Activated CD8-positive, alpha-beta T cell treated with anti-CD3 and anti-CD28 coated beads for 36 hours (primary cell): ENCODE measurements around the gene TRMT61A. TPM values are rescaled to one million over a fixed set of nuclear protein-coding genes. Genes with fewer than 3 reads are reported as not detected.
"Not testable (repeated sequence)": the region's sequence is repeated elsewhere in the genome, so short reads cannot be mapped to it uniquely, and the experiment has no call there.

ENCODE experiments used
- ATAC-seq: fragments of 200-7000 bp; cut with Tn5 transposase; one replicate; pipeline ENCODE4 v1.10.0; 2021; ENCODE audit warnings: mild to moderate bottlenecking, moderate library complexity
- CTCF ChIA-PET: fragments of 350-600 bp; sonication (Branson Sonifier 250); formaldehyde crosslinking; loops from one replicate; lab custom pipeline; 2021; ENCODE audit warnings: antibody characterized with exemption; lab: Charles Lee
- POLR2A ChIA-PET: fragments of 350-600 bp; sonication (Branson Sonifier 250); formaldehyde crosslinking; loops from one replicate; lab custom pipeline; 2021; ENCODE audit warnings: antibody characterized with exemption; lab: Charles Lee
- DNase-seq: peaks from one replicate; pipeline ENCODE4 v3.0.0-alpha.2; 2020
- H3K27ac Mint-ChIP-seq: one replicate; pipeline ENCODE4 v1.8.0; 2021; ENCODE audit warnings: mild to moderate bottlenecking, mixed read lengths
- H3K27me3 Mint-ChIP-seq: one replicate; pipeline ENCODE4 v1.8.0; 2021; ENCODE audit warnings: mixed read lengths
- H3K36me3 Mint-ChIP-seq: one replicate; pipeline ENCODE4 v1.8.0; 2021; ENCODE audit warnings: low read depth, mixed read lengths
- H3K4me1 Mint-ChIP-seq: one replicate; pipeline ENCODE4 v1.8.0; 2021; ENCODE audit warnings: low read depth, mixed read lengths
- H3K4me3 Mint-ChIP-seq: one replicate; pipeline ENCODE4 v1.8.0; 2021; ENCODE audit warnings: mild to moderate bottlenecking, moderate library complexity, mixed read lengths
- H3K9me3 Mint-ChIP-seq: one replicate; pipeline ENCODE4 v1.8.0; 2021; ENCODE audit warnings: mixed read lengths
- intact Hi-C: fragments of 100-400 bp; cut with micrococcal nuclease; formaldehyde crosslinking; loops from one replicate; pipeline ENCODE4 v1.10.0; 2022
- total RNA-seq, 2 experiments: library from RNA; stranded (reverse); gene quantifications; one replicate each; pipeline ENCODE4 v1.2.3, GENCODE V29; 2021
- TF ChIP-seq, protein P1 (sequence below): fragments of 200-600 bp; IDR thresholded peaks from one replicate; pipeline ENCODE4 v1.8.0; 2022; ENCODE audit warnings: antibody characterized with exemption, mild to moderate bottlenecking

TRMT61A gene
- total RNA-seq, 2 experiments from 2014 or later = 9.9 TPM

- Mint-ChIP-seq H3K27ac (no peak within 1 kb of the TSS), H3K36me3 (no peaks in the 10 kb centered on the region), H3K4me1 (peaks cover 17% of the 10 kb centered on the region), H3K27me3 (peaks cover 12% of the 10 kb centered on the region), H3K9me3 (no peaks in the 10 kb centered on the region), H3K4me3 (peak within 1 kb of the TSS; percentile 37)
- CTCF ChIA-PET = interaction anchor here (1.2 kb wide), 2 partner anchors 23 to 378 kb away, joined by 3 read pairs; no protein-coding TSS in a partner anchor
- POLR2A ChIA-PET = interaction anchor here (1.1 to 1.5 kb wide), 2 partner anchors 12 to 38 kb away, joined by 3 read pairs; no protein-coding TSS in a partner anchor
- intact Hi-C loops = no loop called here
- DNase-seq = peak; percentile 35
- no peak for ATAC-seq
- TF ChIP-seq, protein P1, sequence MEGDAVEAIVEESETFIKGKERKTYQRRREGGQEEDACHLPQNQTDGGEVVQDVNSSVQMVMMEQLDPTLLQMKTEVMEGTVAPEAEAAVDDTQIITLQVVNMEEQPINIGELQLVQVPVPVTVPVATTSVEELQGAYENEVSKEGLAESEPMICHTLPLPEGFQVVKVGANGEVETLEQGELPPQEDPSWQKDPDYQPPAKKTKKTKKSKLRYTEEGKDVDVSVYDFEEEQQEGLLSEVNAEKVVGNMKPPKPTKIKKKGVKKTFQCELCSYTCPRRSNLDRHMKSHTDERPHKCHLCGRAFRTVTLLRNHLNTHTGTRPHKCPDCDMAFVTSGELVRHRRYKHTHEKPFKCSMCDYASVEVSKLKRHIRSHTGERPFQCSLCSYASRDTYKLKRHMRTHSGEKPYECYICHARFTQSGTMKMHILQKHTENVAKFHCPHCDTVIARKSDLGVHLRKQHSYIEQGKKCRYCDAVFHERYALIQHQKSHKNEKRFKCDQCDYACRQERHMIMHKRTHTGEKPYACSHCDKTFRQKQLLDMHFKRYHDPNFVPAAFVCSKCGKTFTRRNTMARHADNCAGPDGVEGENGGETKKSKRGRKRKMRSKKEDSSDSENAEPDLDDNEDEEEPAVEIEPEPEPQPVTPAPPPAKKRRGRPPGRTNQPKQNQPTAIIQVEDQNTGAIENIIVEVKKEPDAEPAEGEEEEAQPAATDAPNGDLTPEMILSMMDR = no peak
These were observed 6.1 kb upstream of the TRMT61A start, which contains the start of gene CKB for GRCh38 chr14:103522649-103523574. CKB (minus strand) TSS chr14:103522830; CDS start chr14:103522493, 337 bp downstream.

GRCh38 chr14:103523575-103523954 lies 5.4 kb upstream of the TRMT61A start:
- POLR2A ChIA-PET = interaction anchor here (1.1 to 1.5 kb wide), 2 partner anchors 13 to 38 kb away, joined by 3 read pairs; no protein-coding TSS in a partner anchor
- TF ChIP-seq, protein P1 = no peak
- intact Hi-C loops = no loop called here

GRCh38 chr14:103524002-103524935 lies 4.7 kb upstream of the TRMT61A start:
- intact Hi-C loops = no loop called here
- CTCF ChIA-PET = interaction anchor here (1.2 kb wide), 1 partner anchor 22 kb away, joined by 3 read pairs; no protein-coding TSS in a partner anchor

More at GRCh38 chr14:103523575-103523954, 5.4 kb upstream of the TRMT61A start:
- no peak overlapping the region for H3K4me3 Mint-ChIP-seq
- CTCF ChIA-PET = interaction anchor here (1.2 kb wide), 2 partner anchors 22 to 378 kb away, joined by 3 read pairs; no protein-coding TSS in a partner anchor
- H3K36me3 Mint-ChIP-seq = no peaks in the 10 kb centered on the region
- peaks cover 12% of the 10 kb centered on the region for H3K27me3 Mint-ChIP-seq
- no peak for ATAC-seq
- H3K4me1 Mint-ChIP-seq = peaks cover 22% of the 10 kb centered on the region
- H3K27ac Mint-ChIP-seq = no peak overlapping the region
- no peaks in the 10 kb centered on the region for H3K9me3 Mint-ChIP-seq
- no peak for DNase-seq

GRCh38 chr14:103525430-103526246 lies 3.4 kb upstream of the TRMT61A start:
- POLR2A ChIA-PET, H3K4me3 Mint-ChIP-seq, H3K27ac Mint-ChIP-seq, H3K36me3 Mint-ChIP-seq, CTCF ChIA-PET, intact Hi-C loops, DNase-seq, ATAC-seq, H3K9me3 Mint-ChIP-seq: not testable (repeated sequence)
- H3K27me3 Mint-ChIP-seq = peaks cover 12% of the 10 kb centered on the region
- H3K4me1 Mint-ChIP-seq = peaks cover 23% of the 10 kb centered on the region

More at GRCh38 chr14:103524002-103524935, 4.7 kb upstream of the TRMT61A start:
- no peak for ATAC-seq
- Mint-ChIP-seq H3K4me1 (peaks cover 17% of the 10 kb centered on the region), H3K36me3 (no peaks in the 10 kb centered on the region), H3K27me3 (peaks cover 12% of the 10 kb centered on the region), H3K27ac (no peak overlapping the region), H3K4me3 (no peak overlapping the region), H3K9me3 (no peaks in the 10 kb centered on the region)
- DNase-seq = no peak
- POLR2A ChIA-PET = interaction anchor here (1.5 kb wide), 1 partner anchor 37 kb away, joined by 3 read pairs; no protein-coding TSS in a partner anchor
- TF ChIP-seq, protein P1 = no peak
